HepG2 (cell line): Measurements from ENCODE around the gene SPTBN5. TPM values are rescaled to one million over a fixed set of nuclear protein-coding genes. Genes with fewer than 3 reads are reported as not detected.

Source experiments
- ATAC-seq: fragments of 200-7000 bp; cut with Tn5 transposase; 3 replicates; pipeline ENCODE4 v1.9.1; 2020; ENCODE audit warnings: mild to moderate bottlenecking, moderate library complexity
- BruUV-seq: library from RNA; stranded (reverse); fragments of 400-500 nt; replicated peaks from 2 replicates; lab custom pipeline; 2021; lab: Mats Ljungman, UMichigan
- CTCF ChIA-PET: fragments of 300-600 bp; formaldehyde crosslinking; extraction: SDS; loops from one replicate; lab custom pipeline; 2021; ENCODE audit warnings: low total read pairs, inconsistent platforms, low intra/inter-chr PET ratio; lab: Yijun Ruan, JAX
- POLR2A ChIA-PET: fragments of 350-600 bp; sonication (Branson Sonifier 250); formaldehyde crosslinking; loops from one replicate; lab custom pipeline; 2020; ENCODE audit warnings: antibody characterized with exemption, inconsistent platforms; lab: Yijun Ruan, JAX
- DNase-seq: peaks from one replicate; pipeline ENCODE4 v3.0.0-alpha.2; 2015; ENCODE audit warnings: low spot score
- FAIRE-seq: peaks from 3 replicates; lab custom pipeline; 2011; peaks lifted over from hg19 to GRCh38; lab: Jason Lieb, UNC
- H2AFZ ChIP-seq: one replicate; pipeline ENCODE4 v1.6.1; 2011; ENCODE audit warnings: low read length, inconsistent platforms
- H3K27ac ChIP-seq: fragments of 300-600 bp; 3 replicates; pipeline ENCODE4 v1.8.0; 2011; ENCODE audit warnings: mixed run types, mild to moderate bottlenecking, mixed read lengths, low read length, inconsistent platforms; ENCODE audit not compliant: insufficient read depth; ENCODE audit errors: extremely low read length
- H3K27me3 ChIP-seq, 2 experiments: fragments of 200-600 bp in 1 of 2; 2 replicates in 1 of 2; 3 replicates in 1 of 2; pipeline versions ENCODE4 v1.6.0 to v1.8.0; 2011; ENCODE audit warnings: low read length in 2 of 2, mild to moderate bottlenecking in 2 of 2, moderate library complexity in 2 of 2, inconsistent platforms in 1 of 2; ENCODE audit not compliant: insufficient read depth in 2 of 2, control insufficient read depth in 1 of 2
- H3K36me3 ChIP-seq, 2 experiments: fragments of 200-600 bp in 1 of 2; replicated peaks in 1 of 2; 2 replicates in 1 of 2; 3 replicates in 1 of 2; pipeline versions ENCODE4 v1.5.1 to v1.8.0; 2011; ENCODE audit warnings: low read length in 2 of 2, inconsistent platforms in 1 of 2; ENCODE audit not compliant: insufficient read depth in 2 of 2, control insufficient read depth in 1 of 2
- H3K4me1 ChIP-seq: 2 replicates; pipeline ENCODE4 v1.5.1; 2012; ENCODE audit warnings: low read length, inconsistent platforms; ENCODE audit not compliant: insufficient read depth
- H3K4me2 ChIP-seq: 2 replicates; pipeline ENCODE4 v1.6.0; 2011; ENCODE audit warnings: low read depth, low read length, inconsistent platforms
- H3K4me3 ChIP-seq, 3 experiments: fragments of 200-600 bp in 1 of 3; sonication (generic), shearing (Covaris generic) in 1 of 3; replicated peaks in 1 of 3; 2 replicates each; pipeline ENCODE4 v1.5.1; 2011 to 2016; ENCODE audit warnings: low read length in 3 of 3, inconsistent platforms in 2 of 3, low read depth in 2 of 3, mild to moderate bottlenecking in 2 of 3, control low read depth in 1 of 3, mixed read lengths in 1 of 3; ENCODE audit not compliant: insufficient read depth in 1 of 3
- H3K79me2 ChIP-seq: one replicate; pipeline ENCODE4 v1.6.1; 2011; ENCODE audit warnings: low read length, inconsistent platforms; ENCODE audit not compliant: insufficient read depth
- H3K9ac ChIP-seq: 2 replicates; pipeline ENCODE4 v1.6.0; 2011; ENCODE audit warnings: mild to moderate bottlenecking, low read depth, low read length, inconsistent platforms; ENCODE audit not compliant: insufficient read depth
- H3K9me3 ChIP-seq: 2 replicates; pipeline ENCODE4 v1.5.1; 2012; ENCODE audit warnings: mild to moderate bottlenecking, low read length
- H4K20me1 ChIP-seq: 2 replicates; pipeline ENCODE4 v1.6.0; 2011; ENCODE audit warnings: inconsistent platforms, mild to moderate bottlenecking, low read length, moderate library complexity; ENCODE audit not compliant: insufficient read depth
- GATAD1 ChIP-seq: IDR thresholded peaks from 2 replicates; pipeline ENCODE4 v1.6.1; 2016; ENCODE audit warnings: missing genetic modification reagents, missing compliant biosample characterization
- NFRKB ChIP-seq: fragments of 450-650 bp; IDR thresholded peaks from 2 replicates; pipeline ENCODE4 v1.6.1; 2017
- ZC3H4 ChIP-seq: sonication (generic); formaldehyde crosslinking; IDR thresholded peaks from 2 replicates; pipeline ENCODE4 v1.4.0; 2020; ENCODE audit warnings: missing genetic modification reagents, borderline replicate concordance
- ZNF30 ChIP-seq: sonication (generic); formaldehyde crosslinking; IDR thresholded peaks from 2 replicates; pipeline ENCODE4 v1.5.0; 2020; ENCODE audit warnings: mild to moderate bottlenecking, missing genetic modification reagents
- ZNF7 ChIP-seq: IDR thresholded peaks from 2 replicates; pipeline ENCODE4 v1.6.1; 2016; ENCODE audit warnings: missing biosample characterization, missing genetic modification reagents
- ZNF75D ChIP-seq: sonication (generic); formaldehyde crosslinking; IDR thresholded peaks from 2 replicates; pipeline ENCODE4 v1.8.1; 2023; ENCODE audit warnings: missing genetic modification reagents, mild to moderate bottlenecking, borderline replicate concordance
- ZNF772 ChIP-seq: sonication (generic); formaldehyde crosslinking; IDR thresholded peaks from 2 replicates; pipeline ENCODE4 v1.5.0; 2020; ENCODE audit warnings: mild to moderate bottlenecking, missing genetic modification reagents
- WGBS: methylation state at CpG from one replicate; pipeline ENCODE4 v1.1.6; 2017; ENCODE audit warnings: low lambda C conversion rate; 5-methylcytosine and 5-hydroxymethylcytosine counted together
- in situ Hi-C: cut with HindIII; loops from 2 replicates; pipeline ENCODE4 v1.10.0; 2017; ENCODE audit warnings: low pct_unique_long_range_greater_than_20kb; ENCODE audit not compliant: extremely low pct_ligation_motif_present
- intact Hi-C: fragments of 100-400 bp; cut with micrococcal nuclease; formaldehyde crosslinking; loops from one replicate; pipeline ENCODE4 v1.10.0; 2022; ENCODE audit not compliant: unreplicated experiment
- polyA plus RNA-seq, 8 experiments: library from polyadenylated mRNA; depleted of rRNA in 3 of 8; stranded (reverse) in 7 of 8; unstranded in 1 of 8; fragments of >200 nt; fragmentation: Illumina TruSeq in 4 of 8; extraction: Trizol in 4 of 8; gene quantifications; 2 replicates each; pipeline versions ENCODE4 v1.2.1 to v1.2.3, GENCODE V29; 2011 to 2016; ENCODE audit warnings: low read depth in 4 of 8, missing spikeins in 1 of 8, mixed read lengths in 1 of 8; ENCODE audit not compliant: insufficient read depth in 1 of 8
- total RNA-seq, 5 experiments: library from RNA; depleted of rRNA; stranded (reverse); fragments of >200 nt; fragmentation: Illumina TruSeq; extraction: Trizol; gene quantifications; 2 replicates each; pipeline ENCODE4 v1.2.3, GENCODE V29; 2016; ENCODE audit warnings: low read depth in 1 of 5
- TF ChIP-seq, protein P1 (sequence below): sonication (generic); formaldehyde crosslinking; IDR thresholded peaks from 2 replicates; pipeline ENCODE4 v1.5.0; 2020; ENCODE audit warnings: missing genetic modification reagents
- TF ChIP-seq, protein P2 (sequence below): sonication (generic); formaldehyde crosslinking; IDR thresholded peaks from 2 replicates; pipeline ENCODE4 v1.5.0; 2020; ENCODE audit warnings: mild to moderate bottlenecking, low read depth, missing genetic modification reagents, borderline replicate concordance

SPTBN5 gene
- total and polyA plus RNA-seq, 2 of the 13 experiments (the other 11 are each of a cell fraction or from before 2014, with no cell fraction given), result 0.01 to 0.07 TPM

DNA sequence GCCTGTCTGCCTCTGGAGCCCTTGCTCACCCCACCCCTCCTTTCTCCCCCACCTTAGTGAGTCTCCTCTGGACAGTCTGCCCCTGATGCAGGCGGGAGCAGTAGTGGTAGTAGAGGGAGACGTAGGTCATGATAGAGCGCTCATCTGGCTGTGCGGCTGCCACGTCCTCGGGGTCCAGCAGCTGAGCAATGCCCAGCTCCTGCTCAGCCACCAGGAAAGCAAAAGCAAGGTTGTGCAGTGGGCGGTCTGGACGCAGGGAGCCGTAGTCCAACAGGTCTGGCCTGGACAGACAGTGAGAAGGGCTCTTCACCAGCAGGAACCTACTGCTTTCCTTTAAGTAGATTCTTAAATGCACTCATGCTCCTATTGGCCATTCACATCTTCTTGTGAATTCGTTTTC lies 6.7 kb downstream of the SPTBN5 start:
- Histone ChIP-seq H2AFZ (no peak overlapping the region), H3K4me1 (no peaks in the 10 kb centered on the region), H4K20me1 (0 out of 2 replicates have a peak, but pooled peaks cover 3% of the 10 kb centered on the region), H3K27me3 (peaks cover 6 to 59% of the 10 kb centered on the region in 2 experiments; a peak in 4 of 5 replicates), H3K79me2 (no peaks in the 10 kb centered on the region), H3K4me2 (no peak overlapping the region), H3K27ac (no peak overlapping the region), H3K36me3 (no peaks in the 10 kb centered on the region), H3K9ac (no peak overlapping the region), H3K9me3 (no peaks in the 10 kb centered on the region), H3K4me3 (no peak overlapping the region)
- WGBS, result 37% methylated on average over 8 of the region's 10 CpGs
- intact Hi-C loops (no loop called here), in situ Hi-C loops (no loop called here)
- no TSS peak for BruUV-seq
- CTCF ChIA-PET, result no interaction called here
- no peak for FAIRE-seq
- no peak for DNase-seq
- no peak for ATAC-seq
- POLR2A ChIA-PET, result no interaction called here
- TF ChIP-seq GATAD1 (CRISPR knock-in tag), result no peak
- no peak for TF ChIP-seq ZNF30 (CRISPR knock-in tag)
- no peak for TF ChIP-seq ZNF75D (CRISPR knock-in tag)
- TF ChIP-seq, protein P1, sequence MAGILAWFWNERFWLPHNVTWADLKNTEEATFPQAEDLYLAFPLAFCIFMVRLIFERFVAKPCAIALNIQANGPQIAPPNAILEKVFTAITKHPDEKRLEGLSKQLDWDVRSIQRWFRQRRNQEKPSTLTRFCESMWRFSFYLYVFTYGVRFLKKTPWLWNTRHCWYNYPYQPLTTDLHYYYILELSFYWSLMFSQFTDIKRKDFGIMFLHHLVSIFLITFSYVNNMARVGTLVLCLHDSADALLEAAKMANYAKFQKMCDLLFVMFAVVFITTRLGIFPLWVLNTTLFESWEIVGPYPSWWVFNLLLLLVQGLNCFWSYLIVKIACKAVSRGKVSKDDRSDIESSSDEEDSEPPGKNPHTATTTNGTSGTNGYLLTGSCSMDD (CRISPR knock-in tag), result no peak
- TF ChIP-seq ZNF772 (CRISPR knock-in tag), result no peak
- TF ChIP-seq NFRKB, result no peak
- TF ChIP-seq, protein P2, sequence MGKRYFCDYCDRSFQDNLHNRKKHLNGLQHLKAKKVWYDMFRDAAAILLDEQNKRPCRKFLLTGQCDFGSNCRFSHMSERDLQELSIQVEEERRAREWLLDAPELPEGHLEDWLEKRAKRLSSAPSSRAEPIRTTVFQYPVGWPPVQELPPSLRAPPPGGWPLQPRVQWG, result no peak
- TF ChIP-seq ZNF7 (CRISPR knock-in tag), result no peak
- TF ChIP-seq ZC3H4 (CRISPR knock-in tag), result no peak
